Fibroblast of skin of right quadriceps (primary cell): ENCODE data around the gene CCNY.

Experiments used
- DNase-seq: peaks from one replicate; pipeline ENCODE4 v3.0.0-alpha.2; 2013

CCNY gene

GRCh38 chr10:35356725-35357092 lies 20.4 kb downstream of the CCNY start:
- DNase-seq, result no peak

GRCh38 chr10:35359056-35359455 lies 22.7 kb downstream of the CCNY start:
- no peak for DNase-seq

GRCh38 chr10:35359873-35360272 lies 23.6 kb downstream of the CCNY start:
- DNase-seq, result no peak

- no peak for DNase-seq
Observed at GRCh38 chr10:35362701-35363350, 26.5 kb downstream of the CCNY start.

- DNase-seq, result no peak
Observed at GRCh38 chr10:35363587-35363986, 27.3 kb downstream of the CCNY start.

- no peak for DNase-seq
Observed at GRCh38 chr10:35364808-35365207, 28.5 kb downstream of the CCNY start.

- no peak for DNase-seq
Observed at GRCh38 chr10:35365994-35366393, 29.7 kb downstream of the CCNY start.

GRCh38 chr10:35367107-35367859 lies 31.0 kb downstream of the CCNY start:
- no peak for DNase-seq

GRCh38 chr10:35367982-35368381 lies 31.7 kb downstream of the CCNY start:
- no peak for DNase-seq

- no peak for DNase-seq
Observed at GRCh38 chr10:35368485-35369048, 32.3 kb downstream of the CCNY start.

GRCh38 chr10:35369049-35369611 lies 32.8 kb downstream of the CCNY start:
- DNase-seq, result no peak

GRCh38 chr10:35371731-35372130 lies 35.4 kb downstream of the CCNY start:
- DNase-seq, result no peak

- no peak for DNase-seq
Observed at GRCh38 chr10:35372329-35372728, 36.0 kb downstream of the CCNY start.

GRCh38 chr10:35375091-35375765 lies 38.9 kb downstream of the CCNY start:
- no peak for DNase-seq

GRCh38 chr10:35377050-35377728 lies 40.9 kb downstream of the CCNY start:
- DNase-seq, result no peak

GRCh38 chr10:35378541-35379210 lies 42.4 kb downstream of the CCNY start:
- peak; percentile 55 for DNase-seq

GRCh38 chr10:35379226-35380137 lies 43.2 kb downstream of the CCNY start:
- peak; percentile 75 for DNase-seq

GRCh38 chr10:35382096-35382495 lies 45.8 kb downstream of the CCNY start:
- no peak for DNase-seq

- DNase-seq, result no peak
Observed at GRCh38 chr10:35384265-35384868, 48.1 kb downstream of the CCNY start.

GRCh38 chr10:35386594-35387174 lies 50.4 kb downstream of the CCNY start:
- DNase-seq, result peak; percentile 74
